HG02678 (cell line): ENCODE measurements around the gene IL36G.
"Not testable (repeated sequence)": the region's sequence is repeated elsewhere in the genome, so short reads cannot be mapped to it uniquely, and the experiment has no call there.

Source experiments
- ATAC-seq: cut with Tn5 transposase; IDR thresholded peaks from one replicate; pipeline ENCODE4 v1.9.1; 2021; ENCODE audit warnings: mild to moderate bottlenecking, moderate library complexity; ENCODE audit not compliant: unreplicated experiment

Gene IL36G

DNA sequence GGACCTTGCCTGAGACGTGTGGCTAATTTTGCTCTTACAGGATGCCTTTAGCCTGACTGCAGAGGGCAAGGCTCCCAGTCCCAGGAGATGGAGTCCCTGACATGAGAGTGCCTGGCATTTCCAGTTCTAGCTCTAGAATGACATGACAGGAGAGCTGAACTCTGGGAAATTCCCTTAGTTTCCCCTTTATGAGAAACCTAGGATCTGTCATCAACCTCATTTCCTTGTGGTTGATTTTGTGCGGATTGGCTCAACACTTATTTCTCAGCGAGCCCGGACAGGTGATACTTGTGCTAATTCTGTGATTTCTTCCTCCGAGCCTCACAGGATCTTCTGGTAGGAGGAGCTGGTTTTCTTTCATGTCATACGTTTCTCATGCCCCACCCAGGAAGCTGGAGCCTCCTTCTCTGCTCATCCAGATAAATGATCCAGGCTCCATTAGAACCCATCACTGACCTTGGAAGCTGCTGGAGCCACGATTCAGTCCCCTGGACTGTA is at the start of gene IL36G:
Gene IL36G, plus strand, starts transcription at position 448 of the 498 bp plus-strand sequence. CDS start 633 bp downstream, outside the sequence.
- no peak for ATAC-seq

DNA sequence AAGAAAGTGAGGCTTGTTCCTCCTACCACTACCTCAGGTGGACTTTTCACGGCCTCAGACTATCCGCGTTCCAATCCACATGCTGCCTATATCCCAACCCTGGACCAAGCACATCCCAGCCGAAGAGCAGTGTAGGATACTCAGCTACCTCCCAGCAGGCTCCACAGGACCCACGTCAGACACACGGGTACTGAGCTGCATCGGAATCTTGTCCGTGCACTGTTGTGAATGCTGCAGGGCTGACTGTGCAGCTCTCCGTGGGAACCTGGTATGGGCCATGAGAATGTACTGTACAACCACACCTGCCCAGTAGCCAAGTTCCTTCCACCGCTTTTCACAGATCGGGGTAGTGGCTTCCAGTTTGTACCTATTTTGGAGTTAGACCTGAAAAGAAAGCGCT is 44.5 kb upstream of the IL36G start:
- no peak for ATAC-seq

DNA sequence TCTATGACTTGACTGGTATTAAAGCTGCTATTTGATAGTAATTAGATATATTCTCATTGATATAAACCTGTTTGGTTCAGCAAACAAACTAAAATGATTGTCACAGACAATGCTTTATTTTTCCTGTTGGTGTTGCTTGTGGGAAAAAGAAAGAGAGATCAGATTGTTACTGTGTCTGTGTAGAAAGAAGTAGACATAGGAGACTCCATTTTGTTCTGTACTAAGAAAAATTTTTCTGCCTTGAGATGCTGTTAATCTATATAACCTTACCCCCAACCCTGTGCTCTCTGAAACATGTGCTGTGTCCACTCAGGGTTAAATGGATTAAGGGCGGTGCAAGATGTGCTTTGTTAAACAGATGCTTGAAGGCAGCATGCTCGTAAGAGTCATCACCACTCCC is 43.7 kb upstream of the IL36G start:
- not testable (repeated sequence) for ATAC-seq

DNA sequence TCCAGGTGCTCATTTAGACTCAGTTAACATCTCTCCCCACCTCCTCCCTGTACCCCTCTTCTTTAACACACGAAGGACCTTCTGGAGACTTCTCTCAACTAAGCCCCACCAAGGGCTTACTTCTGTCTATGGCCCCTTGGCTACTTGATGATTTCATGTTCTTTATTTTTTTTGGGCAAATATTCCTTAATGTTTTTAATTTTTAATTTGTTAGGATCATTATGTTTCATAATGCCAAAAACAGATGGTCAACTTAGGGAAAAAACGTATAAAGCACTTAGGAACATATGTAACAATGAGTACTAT is 40.9 kb upstream of the IL36G start:
- ATAC-seq: no peak

DNA sequence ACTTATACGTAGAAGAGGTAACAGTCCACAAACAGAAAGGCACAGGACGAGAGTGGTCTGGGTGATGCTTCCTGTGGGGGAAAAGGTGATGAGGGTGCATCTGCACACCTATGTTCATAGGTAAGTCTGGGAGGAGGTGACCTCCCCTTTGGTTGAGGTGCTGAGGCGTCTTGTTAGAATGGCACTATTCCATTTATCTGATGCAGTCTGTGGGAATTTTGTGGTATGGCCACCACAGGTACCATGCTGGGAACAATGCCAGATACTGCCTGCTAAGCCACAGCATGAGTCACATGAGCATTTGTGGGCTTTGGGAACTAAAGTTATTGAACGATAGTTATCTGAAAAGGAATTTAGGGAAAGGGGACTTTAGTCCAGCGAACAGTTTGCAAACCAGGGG is 38.9 kb upstream of the IL36G start:
- no peak for ATAC-seq

DNA sequence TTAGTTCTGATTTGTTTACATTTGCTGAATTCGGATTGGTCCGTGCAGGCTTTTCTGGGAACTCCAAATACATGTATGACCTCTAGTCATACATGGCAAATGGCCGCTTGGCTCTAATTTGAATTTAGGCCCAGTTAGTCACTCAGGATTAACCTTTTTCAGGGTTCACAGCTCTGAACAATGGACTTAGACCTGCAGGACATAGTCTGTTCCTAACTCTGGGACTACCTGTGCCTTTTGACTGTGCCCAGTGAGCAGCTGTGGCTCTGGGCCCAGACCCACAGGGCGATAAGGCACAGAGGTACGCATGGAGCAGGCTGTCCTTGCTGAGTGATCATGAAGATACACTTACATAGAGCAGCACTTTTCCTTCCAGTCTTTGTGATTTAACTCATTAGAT is 38.4 kb upstream of the IL36G start:
- no peak for ATAC-seq

DNA sequence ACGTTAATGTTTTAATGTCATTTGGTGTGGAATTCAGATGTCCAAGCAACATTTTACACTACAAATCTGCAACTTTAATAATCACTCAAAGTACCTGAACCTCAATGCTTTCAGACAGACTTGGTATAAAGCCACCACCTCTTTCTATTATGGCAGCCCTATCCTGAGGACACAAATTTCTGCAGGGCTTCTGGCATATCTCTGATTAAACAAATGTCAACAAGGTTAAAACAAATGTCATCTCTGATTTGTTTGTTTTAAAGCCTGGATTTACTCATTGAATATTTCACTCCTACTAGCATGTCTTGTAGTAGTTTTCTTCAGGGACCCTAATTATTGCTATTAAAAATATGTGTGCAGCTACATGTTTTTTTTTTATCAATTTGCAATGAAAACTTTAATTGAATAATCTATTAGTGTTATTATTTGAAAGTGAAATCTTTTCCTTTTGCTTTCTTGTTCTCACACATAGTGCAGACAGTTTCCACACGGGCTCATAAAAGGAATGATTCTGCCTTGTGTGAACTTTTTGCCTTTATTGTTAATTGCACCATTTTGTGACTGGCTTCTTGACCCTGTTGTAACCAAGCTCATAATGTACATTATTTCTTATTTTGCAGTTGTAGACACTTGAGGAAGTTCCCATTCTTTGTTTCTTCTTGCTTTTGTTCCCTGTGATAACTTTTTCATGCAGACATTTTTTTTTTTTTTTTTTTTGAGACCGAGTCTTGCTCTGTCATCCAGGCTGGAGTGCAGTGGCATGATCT is 36.8 kb upstream of the IL36G start:
- no peak for ATAC-seq

DNA sequence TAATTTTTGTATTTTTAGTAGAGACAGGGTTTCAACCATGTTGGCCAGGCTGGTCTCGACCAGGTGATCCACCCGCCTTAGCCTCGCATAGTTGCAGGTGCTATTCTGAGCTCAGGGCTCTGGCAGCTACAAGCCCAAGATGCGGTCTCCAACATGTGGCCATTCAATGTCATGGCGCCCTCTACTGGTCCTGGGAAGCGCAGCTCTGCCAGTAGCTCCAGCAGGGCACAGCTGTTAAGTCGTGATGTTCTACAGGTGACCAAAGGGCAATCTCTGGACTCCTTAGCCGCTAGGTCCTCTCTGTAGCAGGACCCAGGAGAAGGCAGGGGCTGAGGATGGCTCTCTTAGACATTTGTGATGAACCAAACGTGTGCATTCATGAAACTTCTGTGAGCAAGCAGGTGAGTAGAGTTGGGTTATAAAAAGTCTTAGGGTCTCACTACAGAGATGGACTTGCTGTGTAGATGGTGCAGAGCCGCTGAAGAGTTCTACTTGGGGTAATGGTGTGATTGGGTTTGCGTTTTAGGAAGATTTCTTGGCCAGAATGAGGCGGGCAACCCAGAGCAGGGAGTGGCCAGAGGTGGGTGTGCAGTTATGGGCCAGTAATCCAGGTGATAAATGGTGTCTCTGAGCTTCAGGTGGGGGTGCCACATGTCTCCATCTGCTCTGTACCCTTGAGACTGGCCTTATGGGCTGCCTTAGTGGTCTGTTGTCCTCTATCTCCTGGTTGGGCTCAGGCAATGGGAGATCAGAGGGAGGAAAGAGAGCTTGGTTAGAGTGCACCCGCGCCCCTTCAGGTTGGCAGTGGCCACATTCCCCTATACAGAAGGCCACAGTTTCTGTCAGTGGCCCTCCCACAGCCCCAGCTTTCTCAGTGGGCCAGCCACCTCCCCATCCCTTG is 35.8 kb upstream of the IL36G start:
- ATAC-seq: peak; percentile 95

DNA sequence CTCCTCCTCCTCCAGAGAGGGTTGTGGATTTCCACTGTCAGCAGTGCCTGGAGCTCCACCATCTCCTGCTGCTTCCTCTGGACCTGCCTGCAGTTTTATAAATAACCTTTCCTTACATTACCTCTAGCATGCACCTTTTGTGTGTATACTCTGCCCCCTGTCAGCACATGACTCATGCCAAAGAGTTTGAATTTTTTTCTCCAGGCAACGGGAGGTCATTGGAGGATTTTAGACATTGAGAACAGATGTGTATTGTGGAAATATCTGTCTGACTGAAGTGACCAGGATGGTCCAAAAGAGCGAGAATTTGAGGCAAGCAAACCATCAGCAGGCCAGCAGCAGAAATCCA is 35.2 kb upstream of the IL36G start:
- ATAC-seq: no peak

DNA sequence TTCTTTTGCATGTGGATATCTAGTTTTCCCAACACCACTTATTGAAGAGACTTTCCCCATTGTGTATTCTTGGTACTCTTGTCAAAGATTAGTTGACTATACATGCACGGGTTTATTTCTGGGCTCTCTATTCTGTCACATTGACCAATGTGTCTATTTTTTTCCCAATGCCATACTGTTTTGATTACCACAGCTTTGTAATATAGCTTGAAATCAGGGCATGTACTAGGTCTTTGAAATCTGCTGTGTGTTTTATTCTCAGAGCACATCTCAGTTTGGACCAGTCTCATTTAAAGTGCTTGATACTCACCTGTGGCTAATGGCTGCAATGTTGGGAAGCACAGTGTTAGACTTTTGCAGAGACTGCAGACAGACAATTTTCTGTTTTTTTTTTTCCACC is 32.8 kb upstream of the IL36G start:
- ATAC-seq: no peak

DNA sequence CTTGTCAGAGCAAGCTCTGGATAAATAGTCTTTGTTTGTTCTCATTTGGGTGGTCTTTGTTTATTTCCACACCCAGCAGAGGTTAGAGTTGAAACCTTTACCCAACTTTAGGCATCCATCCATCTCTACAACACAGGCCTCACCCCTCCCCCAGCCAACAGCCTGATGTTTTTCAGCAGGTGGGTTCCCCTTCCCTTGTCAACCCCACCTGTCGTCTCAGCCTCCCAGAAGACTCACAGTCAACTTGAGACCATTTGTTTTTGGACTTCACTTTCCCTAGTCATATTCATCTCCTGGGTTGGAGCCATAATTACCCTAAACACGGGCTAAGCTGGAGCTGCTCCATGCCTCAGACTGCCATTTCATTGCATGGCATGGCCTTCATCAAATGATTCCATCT is 31.7 kb upstream of the IL36G start:
- no peak for ATAC-seq

DNA sequence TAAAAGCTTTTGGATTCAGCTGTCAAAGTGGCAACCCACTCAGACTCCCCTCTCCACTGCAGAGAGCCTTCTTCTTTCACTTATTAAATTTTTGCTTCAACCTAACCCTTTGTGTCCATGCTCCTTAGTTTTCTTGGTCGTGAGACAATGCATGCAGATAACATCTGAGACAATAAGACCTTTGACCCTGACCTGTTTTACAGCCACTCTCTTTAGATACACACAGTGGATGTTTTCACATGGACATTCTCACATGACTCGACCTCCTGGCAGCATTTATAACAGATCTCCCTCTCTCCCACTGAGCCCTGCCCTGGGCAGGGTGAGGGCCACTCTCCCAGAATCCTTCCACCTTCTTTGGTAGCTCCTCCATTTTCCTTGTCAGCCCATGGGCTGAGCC is 30.4 kb upstream of the IL36G start:
- no peak for ATAC-seq

DNA sequence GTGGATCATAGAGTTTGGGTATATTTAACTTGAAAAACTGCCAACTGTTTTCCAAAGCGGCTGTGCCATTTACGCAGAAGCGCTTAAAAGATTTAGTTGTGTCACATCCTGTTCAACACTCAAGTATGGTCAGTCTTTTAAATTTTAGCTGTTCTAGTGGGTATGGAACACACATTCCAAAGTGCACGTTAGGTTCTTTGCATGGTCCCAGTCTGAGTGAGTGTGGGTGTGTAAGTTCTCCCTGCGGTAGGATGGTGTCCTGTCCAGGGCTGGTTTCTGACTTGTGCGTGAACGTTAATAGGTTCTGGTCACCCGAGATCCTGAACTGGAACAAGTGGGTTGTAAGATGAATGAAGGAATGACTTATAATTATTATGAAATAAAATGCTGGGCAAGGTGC is 28.4 kb upstream of the IL36G start:
- no peak for ATAC-seq

DNA sequence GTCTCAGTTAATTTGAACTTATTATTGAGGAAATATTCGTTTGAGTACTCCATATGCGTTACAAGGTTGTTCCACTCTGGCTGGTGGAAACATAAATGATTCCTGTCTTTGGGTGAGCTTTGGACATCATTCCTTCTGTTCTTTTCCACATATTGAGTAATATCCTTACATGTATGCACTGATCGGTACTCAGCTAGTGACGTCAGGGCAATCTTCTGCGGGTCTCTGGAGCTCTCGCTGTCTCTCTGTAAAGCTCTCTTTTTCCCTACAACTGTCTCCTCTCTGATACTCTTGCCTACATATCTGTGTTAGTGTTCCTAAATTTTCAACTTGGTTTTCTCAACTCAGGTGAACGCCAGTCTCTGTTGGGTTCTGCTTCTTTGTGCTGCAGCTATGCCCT is 23.4 kb upstream of the IL36G start:
- no peak for ATAC-seq

DNA sequence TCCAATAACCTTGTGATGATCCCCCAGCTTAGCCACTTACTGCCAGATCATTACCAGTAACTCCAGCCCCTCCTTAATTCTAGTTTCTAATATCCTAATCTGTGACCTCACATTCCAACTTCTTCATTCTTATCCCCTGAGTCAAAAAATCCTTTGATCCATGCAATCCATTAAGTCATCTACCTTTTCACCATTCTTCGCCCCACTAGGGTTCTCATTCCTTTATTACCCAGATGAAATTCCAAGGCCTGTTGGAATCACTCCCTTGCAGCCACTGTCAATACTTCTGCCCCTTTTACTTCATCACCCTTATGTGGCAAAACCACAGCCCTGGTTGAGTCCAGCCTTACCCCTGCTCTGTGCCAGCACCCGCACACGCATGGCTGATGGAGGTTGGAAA is 20.3 kb upstream of the IL36G start:
- ATAC-seq: no peak

DNA sequence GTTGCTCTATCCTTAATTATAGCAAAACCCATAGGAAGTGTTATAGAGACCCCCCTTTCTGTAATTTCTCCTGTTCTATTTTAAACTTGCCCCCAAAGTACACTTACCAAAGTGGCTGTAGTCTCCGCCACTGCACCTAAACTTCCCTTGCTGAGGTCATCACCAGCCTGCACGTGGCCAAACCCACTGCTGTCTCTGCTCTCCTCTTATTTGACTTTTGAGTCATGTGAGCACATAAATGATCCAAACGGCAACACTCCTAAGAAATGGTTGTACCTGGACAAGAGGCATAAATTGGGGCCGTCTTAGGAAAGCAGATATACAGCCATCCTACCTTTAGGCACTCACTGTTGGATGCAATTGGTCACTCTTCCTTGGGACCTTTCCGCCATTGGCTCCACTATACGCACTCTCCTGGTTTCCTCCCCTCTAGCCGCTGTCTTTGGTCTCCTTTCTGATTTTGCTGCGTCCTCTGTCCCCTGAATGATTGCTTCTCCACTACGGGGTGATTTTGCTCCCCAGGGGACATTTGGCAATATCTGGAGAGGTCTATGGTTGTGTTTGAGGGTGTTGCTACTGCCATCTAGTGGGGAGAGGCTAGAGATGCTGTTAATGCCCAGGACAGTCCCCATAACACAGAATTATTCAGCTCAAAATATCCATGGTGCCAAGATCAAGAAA is 19.2 kb upstream of the IL36G start:
- peak; percentile 52 for ATAC-seq

DNA sequence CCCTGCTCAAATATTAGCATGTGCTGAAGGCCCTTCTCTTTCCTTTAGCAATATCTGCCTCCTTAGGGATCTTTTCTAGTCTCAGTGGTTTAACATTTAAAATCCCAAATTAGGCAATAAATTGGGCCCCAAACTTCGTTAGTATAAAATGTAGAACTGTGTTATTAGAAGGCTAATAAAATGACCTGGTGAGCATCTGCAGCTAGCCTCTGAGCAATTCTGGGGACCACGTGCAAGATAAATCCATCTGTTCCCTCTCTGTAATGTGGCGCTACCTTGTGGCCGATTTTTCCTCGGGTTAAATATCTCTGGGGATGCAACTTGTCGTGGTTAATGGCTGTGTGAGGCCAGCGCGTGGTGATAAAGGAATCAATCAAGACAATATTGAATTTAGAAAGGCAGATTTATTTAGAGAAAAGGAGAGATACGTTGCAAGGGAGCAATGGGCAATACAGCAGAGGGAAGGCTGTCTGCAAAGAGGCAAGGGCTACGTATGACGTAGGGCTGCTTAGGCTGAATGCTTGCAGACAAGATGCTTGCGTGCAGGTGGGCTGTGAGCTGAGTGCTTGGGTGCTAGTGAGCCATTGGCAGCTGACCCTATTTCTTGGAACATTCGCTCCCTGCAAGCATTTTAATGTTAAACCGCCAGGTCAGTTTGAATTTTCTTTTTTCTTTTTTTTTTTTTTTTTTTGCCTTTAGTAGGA is 18.5 kb upstream of the IL36G start:
- ATAC-seq: no peak

DNA sequence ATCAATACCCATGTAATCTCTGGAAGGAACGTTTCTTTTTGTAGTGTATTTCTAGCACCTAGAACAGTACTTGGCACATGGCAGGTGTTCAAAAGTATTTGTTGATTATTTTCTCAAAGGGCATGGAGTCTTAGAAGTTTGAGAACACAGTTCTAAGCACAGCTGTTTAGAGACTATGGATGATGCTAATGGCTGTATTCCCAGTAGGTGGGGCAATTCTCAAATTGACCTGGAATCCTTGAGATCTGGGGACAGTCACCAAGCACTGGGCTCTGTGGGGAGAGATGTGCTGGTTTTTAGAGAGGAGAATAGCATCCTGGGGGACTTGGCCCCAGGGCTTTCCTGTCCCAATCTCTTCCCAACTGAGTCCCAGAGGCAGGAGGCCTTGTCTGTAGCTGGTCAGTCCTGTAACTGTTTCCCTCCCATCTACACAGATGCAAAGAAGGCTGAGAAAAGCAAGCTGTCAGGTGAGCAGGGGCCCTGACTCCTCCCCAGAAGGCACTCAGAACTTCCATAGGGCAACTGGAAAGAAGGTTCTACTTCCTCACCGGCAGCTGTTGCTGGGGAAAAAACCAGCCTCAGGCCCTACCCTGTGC is 17.5 kb upstream of the IL36G start:
- no peak for ATAC-seq

DNA sequence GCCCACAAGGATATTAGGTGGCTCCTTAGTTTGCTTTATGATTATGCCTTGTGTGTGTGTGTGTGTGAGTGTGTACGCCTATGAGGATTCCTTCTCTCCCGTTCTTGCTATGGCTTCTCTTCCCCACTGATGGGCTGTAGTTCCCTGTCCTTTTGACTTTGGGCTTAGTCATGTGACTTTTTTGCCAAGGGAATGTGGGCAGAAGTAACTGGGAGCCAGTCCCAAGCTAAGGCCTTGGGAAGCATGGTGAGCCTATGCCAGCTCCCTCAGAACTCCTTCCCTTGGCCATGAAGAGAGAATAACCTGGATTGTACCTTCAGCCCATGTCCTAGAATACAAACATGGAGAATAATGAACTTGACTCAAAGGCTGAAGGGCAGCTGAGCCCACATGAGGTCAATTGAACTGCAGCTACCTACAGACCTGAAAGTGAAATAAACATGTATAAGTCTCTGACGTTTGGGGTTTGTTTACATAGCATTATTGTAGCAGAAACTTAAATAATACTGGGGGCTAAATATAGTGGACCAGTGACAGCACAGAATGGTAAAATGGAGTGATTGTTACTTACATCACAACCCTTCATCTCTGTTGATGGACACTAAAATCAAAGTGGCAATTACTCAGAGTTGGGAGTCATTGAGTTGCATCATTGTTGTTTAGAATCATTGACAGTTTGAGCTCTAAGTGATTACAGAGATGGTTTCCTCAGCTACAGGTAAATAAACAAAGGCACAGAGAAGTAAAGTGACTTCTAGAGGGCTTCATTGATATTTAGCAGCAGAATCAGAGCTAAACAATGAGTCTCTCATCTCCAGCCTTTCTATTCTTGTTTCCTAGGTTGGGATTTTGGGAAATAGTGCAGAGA is 15.3 kb upstream of the IL36G start:
- no peak for ATAC-seq

DNA sequence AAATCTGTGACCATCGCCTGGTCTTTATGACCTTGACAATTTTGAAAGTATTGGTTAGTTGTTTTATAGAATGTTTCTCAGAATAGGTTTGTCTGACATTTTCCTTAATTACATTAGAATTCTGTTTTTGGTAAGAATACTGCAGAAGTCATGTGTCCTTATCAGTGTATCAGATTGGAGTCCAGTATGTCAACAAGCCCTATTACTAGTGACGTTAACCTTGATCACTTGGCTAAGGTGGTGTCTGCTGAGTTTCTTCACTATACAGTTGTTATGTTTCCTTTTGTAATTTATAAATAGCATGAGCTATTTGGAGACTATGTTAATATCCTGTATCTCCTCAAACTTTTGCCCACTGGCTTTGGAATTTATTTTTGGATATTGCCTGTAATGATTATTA is 10.8 kb upstream of the IL36G start:
- ATAC-seq: no peak
